BJ (cell line): Measurements from ENCODE around the gene INTS2. TPM values are rescaled to one million over a fixed set of nuclear protein-coding genes. Genes with fewer than 3 reads are reported as not detected.
A peak's percentile ranks its signal among the peaks of the same experiment; 100 is the strongest.

Source experiments
- CTCF ChIA-PET: fragments of 350-600 bp; formaldehyde crosslinking; extraction: SDS; loops from one replicate; lab custom pipeline; 2021; ENCODE audit warnings: antibody characterized with exemption, inconsistent platforms; lab: Yijun Ruan, JAX
- POLR2A ChIA-PET: fragments of 300-600 bp; sonication (Branson Sonifier 250); formaldehyde crosslinking; extraction: SDS; loops from one replicate; lab custom pipeline; 2021; ENCODE audit warnings: antibody characterized with exemption; lab: Charles Lee
- DNase-seq: peaks from one replicate; pipeline ENCODE4 v3.0.0-alpha.2; 2011; ENCODE audit warnings: low read depth
- H3K27me3 ChIP-seq: 2 replicates; pipeline ENCODE4 v1.6.0; 2011; ENCODE audit warnings: low read length; ENCODE audit not compliant: control insufficient read depth, insufficient read depth
- H3K36me3 ChIP-seq: 2 replicates; pipeline ENCODE4 v1.5.1; 2011; ENCODE audit warnings: low read length; ENCODE audit not compliant: control insufficient read depth, insufficient read depth
- H3K4me3 ChIP-seq: 2 replicates; pipeline ENCODE4 v1.5.1; 2011; ENCODE audit warnings: low read depth, mild to moderate bottlenecking, control low read depth, low read length
- CTCF ChIP-seq: IDR thresholded peaks from 2 replicates; pipeline ENCODE4 v1.5.1; 2011; ENCODE audit warnings: low read depth, mild to moderate bottlenecking, control low read depth, inconsistent platforms, low read length, moderate library complexity; ENCODE audit not compliant: insufficient read depth
- polyA minus RNA-seq: library from RNA; depleted of rRNA, polyadenylated mRNA; stranded (reverse); fragments of >200 nt; gene quantifications from 2 replicates; pipeline ENCODE4 v1.2.3, GENCODE V29; 2011; rRNA and poly(A)+ RNA removed
- polyA plus RNA-seq: library from polyadenylated mRNA; depleted of rRNA; stranded (reverse); fragments of >200 nt; gene quantifications from 2 replicates; pipeline ENCODE4 v1.2.3, GENCODE V29; 2011; rRNA removed

Gene INTS2
- 3.5 and 6.7 TPM in 2 replicates for polyA plus RNA-seq
- 6.1 and 7.4 TPM in 2 replicates for polyA minus RNA-seq

- H3K36me3 ChIP-seq: peaks cover 2% of the 10 kb centered on the region; the same call in 1 of the 2 replicates
- TF ChIP-seq CTCF: no peak
- no peaks in the 10 kb centered on the region for H3K27me3 ChIP-seq
- ChIA-PET CTCF (no interaction called here), POLR2A (no interaction called here)
- DNase-seq: peak; percentile 66
- H3K4me3 ChIP-seq: peak within 1 kb of the TSS; percentile 68
Observed at GRCh38 chr17:61927208-61928100, at the start of gene INTS2. TSS of gene INTS2 (minus strand) at chr17:61927982. CDS start at chr17:61926644, 1,338 bp downstream.

- no peak for TF ChIP-seq CTCF
- H3K27me3 ChIP-seq: no peaks in the 10 kb centered on the region
- DNase-seq: no peak
- H3K36me3 ChIP-seq: peaks cover 2% of the 10 kb centered on the region
- no peak overlapping the region for H3K4me3 ChIP-seq
- CTCF ChIA-PET: no interaction called here
- POLR2A ChIA-PET: no interaction called here
Observed at GRCh38 chr17:61974115-61974514, 46.3 kb upstream of the INTS2 start.

- Histone ChIP-seq H3K4me3 (no peak overlapping the region), H3K27me3 (no peaks in the 10 kb centered on the region), H3K36me3 (peaks cover 6% of the 10 kb centered on the region)
- POLR2A ChIA-PET: no interaction called here
- CTCF ChIA-PET: no interaction called here
- no peak for TF ChIP-seq CTCF
- no peak for DNase-seq
Observed at GRCh38 chr17:61972311-61972710, 44.5 kb upstream of the INTS2 start.

GRCh38 chr17:61970030-61970429 lies 42.2 kb upstream of the INTS2 start:
- ChIA-PET CTCF (interaction anchor here (1.6 kb wide), 1 partner anchor 10 kb away, joined by 4 read pairs; no protein-coding TSS in a partner anchor), POLR2A (no interaction called here)
- H3K4me3 ChIP-seq: no peak overlapping the region
- no peak for TF ChIP-seq CTCF
- no peak for DNase-seq
- peaks cover 10% of the 10 kb centered on the region for H3K36me3 ChIP-seq
- no peaks in the 10 kb centered on the region for H3K27me3 ChIP-seq

GRCh38 chr17:61968757-61969156 lies 41.0 kb upstream of the INTS2 start:
- TF ChIP-seq CTCF: no peak
- Histone ChIP-seq H3K4me3 (no peak overlapping the region), H3K36me3 (peaks cover 13% of the 10 kb centered on the region), H3K27me3 (no peaks in the 10 kb centered on the region)
- ChIA-PET CTCF (no interaction called here), POLR2A (no interaction called here)
- no peak for DNase-seq
